Measurements from ENCODE around the gene ENTPD8. TPM values are rescaled to one million over a fixed set of nuclear protein-coding genes. Genes with fewer than 3 reads are reported as not detected.

Gene ENTPD8
- total RNA-seq, 1 experiment from 2014 or later, result not detected

- Mint-ChIP-seq H3K27me3 (ENCODE audit: insufficient read depth, unreplicated experiment) (no peaks in the 10 kb centered on the region), H3K4me3 (ENCODE audit: unreplicated experiment) (no peak overlapping the region), H3K9me3 (ENCODE audit: unreplicated experiment) (no peaks in the 10 kb centered on the region), H3K27ac (ENCODE audit: low read depth, unreplicated experiment) (no peak overlapping the region), H3K4me1 (ENCODE audit: insufficient read depth, unreplicated experiment) (peaks cover 5% of the 10 kb centered on the region), H3K36me3 (ENCODE audit: insufficient read depth, unreplicated experiment) (peaks cover 30% of the 10 kb centered on the region)
- POLR2A ChIA-PET, result no interaction called here
- CTCF ChIA-PET, result no interaction called here
- BruUV-seq (replicated peaks), result no TSS peak
- DNase-seq (ENCODE audit: unreplicated experiment), result peak; percentile 51
- intact Hi-C loops (cut with micrococcal nuclease), result no loop called here
- TF ChIP-seq CTCF (IDR thresholded peaks at IDR 0.05; ENCODE audit: unreplicated experiment), result no peak
Measured at GRCh38 chr9:137396227-137396626, 44.9 kb downstream of the ENTPD8 start.

GRCh38 chr9:137395666-137396010 lies 45.5 kb downstream of the ENTPD8 start:
- intact Hi-C loops (cut with micrococcal nuclease), result no loop called here
- no TSS peak for BruUV-seq (replicated peaks)
- Mint-ChIP-seq H3K27me3 (ENCODE audit: insufficient read depth, unreplicated experiment) (no peaks in the 10 kb centered on the region), H3K9me3 (ENCODE audit: unreplicated experiment) (no peaks in the 10 kb centered on the region), H3K4me3 (ENCODE audit: unreplicated experiment) (no peak overlapping the region), H3K36me3 (ENCODE audit: insufficient read depth, unreplicated experiment) (peaks cover 30% of the 10 kb centered on the region), H3K27ac (ENCODE audit: low read depth, unreplicated experiment) (no peak overlapping the region), H3K4me1 (ENCODE audit: insufficient read depth, unreplicated experiment) (peaks cover 5% of the 10 kb centered on the region)
- CTCF ChIA-PET, result interaction anchor here (0.6 to 0.7 kb wide), 3 partner anchors 59 to 603 kb away, joined by 3 to 5 read pairs (median 4); no protein-coding TSS in a partner anchor
- POLR2A ChIA-PET, result no interaction called here
- no peak for TF ChIP-seq CTCF (IDR thresholded peaks at IDR 0.05; ENCODE audit: unreplicated experiment)
- DNase-seq (ENCODE audit: unreplicated experiment), result no peak

GRCh38 chr9:137394866-137395665 lies 46.1 kb downstream of the ENTPD8 start:
- no peak for TF ChIP-seq CTCF (IDR thresholded peaks at IDR 0.05; ENCODE audit: unreplicated experiment)
- ChIA-PET POLR2A (no interaction called here), CTCF (interaction anchor here (0.6 to 0.7 kb wide), 3 partner anchors 59 to 603 kb away, joined by 3 to 5 read pairs (median 4); no protein-coding TSS in a partner anchor)
- H3K27ac Mint-ChIP-seq (ENCODE audit: low read depth, unreplicated experiment), result no peak overlapping the region
- intact Hi-C loops (cut with micrococcal nuclease), result no loop called here
- DNase-seq (ENCODE audit: unreplicated experiment), result no peak
- no peaks in the 10 kb centered on the region for H3K9me3 Mint-ChIP-seq (ENCODE audit: unreplicated experiment)
- peaks cover 30% of the 10 kb centered on the region for H3K36me3 Mint-ChIP-seq (ENCODE audit: insufficient read depth, unreplicated experiment)
- H3K4me1 Mint-ChIP-seq (ENCODE audit: insufficient read depth, unreplicated experiment), result peaks cover 5% of the 10 kb centered on the region
- no TSS peak for BruUV-seq (replicated peaks)
- H3K27me3 Mint-ChIP-seq (ENCODE audit: insufficient read depth, unreplicated experiment), result no peaks in the 10 kb centered on the region
- H3K4me3 Mint-ChIP-seq (ENCODE audit: unreplicated experiment), result no peak overlapping the region

GRCh38 chr9:137393176-137394150 lies 47.7 kb downstream of the ENTPD8 start:
- ChIA-PET POLR2A (no interaction called here), CTCF (no interaction called here)
- Mint-ChIP-seq H3K36me3 (ENCODE audit: insufficient read depth, unreplicated experiment) (peaks cover 38% of the 10 kb centered on the region), H3K27me3 (ENCODE audit: insufficient read depth, unreplicated experiment) (no peaks in the 10 kb centered on the region), H3K9me3 (ENCODE audit: unreplicated experiment) (no peaks in the 10 kb centered on the region), H3K27ac (ENCODE audit: low read depth, unreplicated experiment) (no peak overlapping the region), H3K4me3 (ENCODE audit: unreplicated experiment) (no peak overlapping the region), H3K4me1 (ENCODE audit: insufficient read depth, unreplicated experiment) (peaks cover 5% of the 10 kb centered on the region)
- BruUV-seq (replicated peaks), result no TSS peak
- intact Hi-C loops (cut with micrococcal nuclease), result no loop called here
- TF ChIP-seq CTCF (IDR thresholded peaks at IDR 0.05; ENCODE audit: unreplicated experiment), result no peak
- DNase-seq (ENCODE audit: unreplicated experiment), result no peak

Data from MCF 10A (cell line).